Adrenal gland (tissue), 12 donors: ENCODE results near the gene NACC2. TPM values are rescaled to one million over a fixed set of nuclear protein-coding genes. Genes with fewer than 3 reads are reported as not detected.
A peak's percentile ranks its signal among the peaks of the same experiment; 100 is the strongest.

Experiments used
- DNase-seq, 7 donors: peaks; one replicate each; pipeline ENCODE4 v3.0.0-alpha.2; 2019 to 2020
- H3K27ac ChIP-seq, 5 donors: fragments of 200-600 bp; sonication (generic) in 4 of 5; 1 replicate in 3 of 5; 2 replicates in 2 of 5; pipeline versions ENCODE4 v1.5.1 to v1.8.0; 2016 to 2020; ENCODE audit warnings: mild to moderate bottlenecking in 1 of 5
- H3K27me3 ChIP-seq: fragments of 200-600 bp; 2 replicates; pipeline ENCODE4 v1.8.0; 2021
- H3K36me3 ChIP-seq, 2 donors: fragments of 200-600 bp; replicated peaks in 1 of 2; 1 replicate in 1 of 2; 2 replicates in 1 of 2; pipeline versions ENCODE4 v1.5.1 to v1.8.0; 2018 to 2022
- H3K4me1 ChIP-seq, 2 donors: fragments of 200-600 bp; replicated peaks in 1 of 2; 1 replicate in 1 of 2; 2 replicates in 1 of 2; pipeline versions ENCODE4 v1.5.1 to v1.8.0; 2018 to 2021
- H3K4me3 ChIP-seq, 4 donors: fragments of 200-600 bp; sonication (generic) in 3 of 4; one replicate each; pipeline ENCODE4 v1.5.1; 2016 to 2018
- H3K9me3 ChIP-seq, 3 donors: fragments of 200-600 bp; sonication (generic) in 1 of 3; replicated peaks in 1 of 3; 1 replicate in 2 of 3; 2 replicates in 1 of 3; pipeline versions ENCODE4 v1.5.1 to v1.8.0; 2016 to 2021
- POLR2A ChIP-seq, 2 donors: fragments of 450-650 bp; IDR thresholded peaks; one replicate each; pipeline ENCODE4 v1.6.1; 2017; ENCODE audit warnings: antibody characterized with exemption in 2 of 2, mild to moderate bottlenecking in 2 of 2, moderate library complexity in 1 of 2
- WGBS, 4 donors: extraction: QIAGEN DNeasy Blood & Tissue Kit in 2 of 4; methylation state at CpG; one replicate each; pipeline versions ENCODE4 v1.1.5 to v1.1.7; 2013 to 2017; 5-methylcytosine and 5-hydroxymethylcytosine counted together
- intact Hi-C, 2 donors: fragments of 100-400 bp; cut with DNase I; formaldehyde crosslinking; loops; one replicate each; pipeline versions ENCODE4 v1.14.1 to v1.15.0; 2022 to 2023
- polyA plus RNA-seq, 3 donors: library from polyadenylated mRNA; stranded (reverse); fragments of 200-250 nt in 2 of 3; fragments of 350-450 nt in 1 of 3; fragmentation: Illumina TruSeq in 1 of 3; extraction: RNeasy Lipid Tissue Mini Kit (QIAGEN cat#74804) in 1 of 3; gene quantifications; one replicate each; pipeline ENCODE4 v1.2.3, GENCODE V29; 2013 to 2014
- total RNA-seq, 9 donors: library from RNA; depleted of rRNA in 4 of 9; stranded (reverse); fragments of >200 nt in 4 of 9; fragments of 120-200 nt in 1 of 9; fragmentation: NEBNext Ultra II Directional in 1 of 9; extraction: Animal tissue kit (Norgen Biotek cat#: 25700) in 1 of 9; gene quantifications; one replicate each; pipeline versions ENCODE4 v1.1.0 to v1.2.4, GENCODE V29; 2013 to 2023
- TF ChIP-seq, protein P1 (sequence below), 6 experiments: fragments of 450-650 bp in 4 of 6; fragments of 200-600 bp in 2 of 6; sonication (generic) in 1 of 6; IDR thresholded peaks; 1 replicate in 5 of 6; 2 replicates in 1 of 6; pipeline versions ENCODE4 v1.5.1 to v1.8.0; 2016 to 2021; ENCODE audit warnings: antibody characterized with exemption in 6 of 6, mild to moderate bottlenecking in 2 of 6, moderate library complexity in 1 of 6
- donor health status: healthy with polysubstance abuse.
- donor health status: Bipolar disorder and iron deficiency.
- donor health status: DM: yes; HTN: yes; CAD: no.
- donor health status: DM: no; HTN: no; CAD: no.
- donor health status: DM: no; HTN: no; CAD: no.
- donor health status: DM: yes; HTN: yes; CAD: no.

NACC2 gene
- total and polyA plus RNA-seq, 12 donors = 3.3 to 61.0 (median 35.3) TPM

DNA sequence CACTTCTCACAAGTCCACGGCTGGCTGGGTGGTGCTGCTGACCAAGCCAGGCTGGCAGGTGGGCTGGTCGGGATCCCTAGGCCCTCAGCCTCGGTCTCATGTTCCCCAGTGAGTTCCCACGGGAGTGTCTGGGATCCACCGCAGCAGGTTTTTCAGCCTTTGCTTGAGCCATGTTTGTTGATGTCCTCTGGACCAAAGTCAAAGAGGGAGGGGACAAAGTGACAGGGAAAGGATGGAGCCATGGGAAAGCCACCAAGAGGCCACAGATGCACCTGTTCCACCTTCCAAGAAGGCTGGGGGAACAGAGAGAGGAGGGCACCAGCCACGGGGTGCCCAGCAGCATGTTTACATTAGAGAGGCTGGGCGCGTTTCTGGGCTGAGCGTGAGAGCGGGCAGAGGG, 131.2 kb downstream of the NACC2 start:
- no peak for DNase-seq
- intact Hi-C loops = loop anchor here (2.0 to 10.0 kb wide), 2 partner anchors 159 to 259 kb away; partner anchors contain the start of gene KCNT1 (in 1 of the 2)
- no peaks in the 10 kb centered on the region for H3K9me3 ChIP-seq
- no peaks in the 10 kb centered on the region for H3K36me3 ChIP-seq
- TF ChIP-seq, protein P1, sequence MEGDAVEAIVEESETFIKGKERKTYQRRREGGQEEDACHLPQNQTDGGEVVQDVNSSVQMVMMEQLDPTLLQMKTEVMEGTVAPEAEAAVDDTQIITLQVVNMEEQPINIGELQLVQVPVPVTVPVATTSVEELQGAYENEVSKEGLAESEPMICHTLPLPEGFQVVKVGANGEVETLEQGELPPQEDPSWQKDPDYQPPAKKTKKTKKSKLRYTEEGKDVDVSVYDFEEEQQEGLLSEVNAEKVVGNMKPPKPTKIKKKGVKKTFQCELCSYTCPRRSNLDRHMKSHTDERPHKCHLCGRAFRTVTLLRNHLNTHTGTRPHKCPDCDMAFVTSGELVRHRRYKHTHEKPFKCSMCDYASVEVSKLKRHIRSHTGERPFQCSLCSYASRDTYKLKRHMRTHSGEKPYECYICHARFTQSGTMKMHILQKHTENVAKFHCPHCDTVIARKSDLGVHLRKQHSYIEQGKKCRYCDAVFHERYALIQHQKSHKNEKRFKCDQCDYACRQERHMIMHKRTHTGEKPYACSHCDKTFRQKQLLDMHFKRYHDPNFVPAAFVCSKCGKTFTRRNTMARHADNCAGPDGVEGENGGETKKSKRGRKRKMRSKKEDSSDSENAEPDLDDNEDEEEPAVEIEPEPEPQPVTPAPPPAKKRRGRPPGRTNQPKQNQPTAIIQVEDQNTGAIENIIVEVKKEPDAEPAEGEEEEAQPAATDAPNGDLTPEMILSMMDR (IDR thresholded peaks at IDR 0.05) = no peak
- TF ChIP-seq POLR2A (IDR thresholded peaks at IDR 0.05) = no peak
- no peaks in the 10 kb centered on the region for H3K27me3 ChIP-seq
- H3K27ac ChIP-seq = no peak overlapping the region
- WGBS, 4 donors = 73 to 90% (median 80%) methylated on average over 10 of the region's 10 CpGs
- no peak overlapping the region for H3K4me3 ChIP-seq
- H3K4me1 ChIP-seq = peaks cover 6 to 32% of the 10 kb centered on the region in 2 donors

DNA sequence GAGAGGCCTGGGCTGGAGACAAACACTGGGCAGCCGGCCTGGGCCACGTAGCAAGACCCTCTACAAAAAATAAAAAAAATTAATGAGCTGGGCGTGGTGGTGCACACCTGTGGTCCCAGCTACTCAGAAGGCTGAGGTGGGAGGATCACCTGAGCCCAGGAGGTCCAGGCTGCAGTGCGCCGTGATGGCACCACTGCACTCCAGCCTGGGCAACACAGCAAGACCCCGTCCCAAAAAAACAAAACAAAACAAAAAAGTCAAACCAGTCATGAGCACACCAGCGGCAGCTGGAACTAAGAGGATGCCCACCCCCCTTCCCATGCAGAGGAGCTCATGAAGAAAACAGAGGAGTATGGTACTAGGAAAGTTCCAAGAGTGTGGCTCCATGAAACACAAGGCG, 131.8 kb downstream of the NACC2 start:
- H3K27ac ChIP-seq = no peak overlapping the region
- TF ChIP-seq POLR2A (IDR thresholded peaks at IDR 0.05) = no peak
- H3K27me3 ChIP-seq = no peaks in the 10 kb centered on the region
- intact Hi-C loops = loop anchor here in 1 of 2 donors (10.0 kb wide), 1 partner anchor 259 kb away; the partner anchor contains the start of gene KCNT1
- no peak for DNase-seq
- H3K9me3 ChIP-seq = no peaks in the 10 kb centered on the region
- no peaks in the 10 kb centered on the region for H3K36me3 ChIP-seq
- WGBS, 4 donors = 81 to 85% (median 82%) methylated on average over 8 of the region's 8 CpGs
- H3K4me1 ChIP-seq = peaks cover 6 to 26% of the 10 kb centered on the region in 2 donors
- H3K4me3 ChIP-seq = no peak overlapping the region

DNA sequence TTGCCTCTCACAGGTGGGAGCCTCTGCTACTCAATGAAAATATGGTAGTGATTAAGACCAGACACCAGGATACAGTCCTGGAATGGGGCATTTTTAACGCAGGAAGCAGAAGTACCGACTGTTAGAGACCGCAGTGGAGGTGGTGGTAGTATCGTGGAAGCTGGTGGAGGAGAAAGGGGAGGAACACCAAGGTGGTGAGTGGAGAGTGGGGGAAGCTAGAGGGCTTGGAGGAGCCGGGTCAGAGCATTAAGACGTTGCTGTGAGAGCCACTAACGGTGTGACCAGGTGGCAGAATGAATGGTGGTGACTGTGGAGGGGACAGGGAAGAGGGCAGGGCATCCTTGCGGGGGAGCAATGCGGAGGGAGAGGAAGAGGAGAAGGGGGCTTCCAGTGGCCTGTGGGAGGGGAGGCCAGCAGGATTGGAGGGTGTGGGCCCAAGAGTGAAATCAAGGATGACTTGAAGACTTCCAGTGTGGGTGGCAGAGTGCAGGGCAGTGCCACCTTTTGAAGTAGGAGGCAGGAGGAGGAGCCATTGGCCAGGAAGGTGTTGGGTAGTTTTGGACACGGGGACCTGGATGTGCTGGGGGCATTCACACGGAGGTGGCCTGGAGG, 132.3 kb downstream of the NACC2 start:
- no peak for TF ChIP-seq POLR2A (IDR thresholded peaks at IDR 0.05)
- TF ChIP-seq, protein P1 (IDR thresholded peaks at IDR 0.05) = no peak
- H3K27ac ChIP-seq = no peak overlapping the region
- DNase-seq = no peak
- H3K9me3 ChIP-seq = no peaks in the 10 kb centered on the region
- WGBS, 4 donors = 58 to 70% (median 65%) methylated on average over 11 of the region's 11 CpGs
- no peak overlapping the region for H3K4me3 ChIP-seq
- H3K27me3 ChIP-seq = no peaks in the 10 kb centered on the region
- peaks cover 6 to 21% of the 10 kb centered on the region in 2 donors for H3K4me1 ChIP-seq
- intact Hi-C loops = loop anchor here in 1 of 2 donors (10.0 kb wide), 1 partner anchor 258 kb away; the partner anchor contains the start of gene KCNT1
- no peaks in the 10 kb centered on the region for H3K36me3 ChIP-seq

DNA sequence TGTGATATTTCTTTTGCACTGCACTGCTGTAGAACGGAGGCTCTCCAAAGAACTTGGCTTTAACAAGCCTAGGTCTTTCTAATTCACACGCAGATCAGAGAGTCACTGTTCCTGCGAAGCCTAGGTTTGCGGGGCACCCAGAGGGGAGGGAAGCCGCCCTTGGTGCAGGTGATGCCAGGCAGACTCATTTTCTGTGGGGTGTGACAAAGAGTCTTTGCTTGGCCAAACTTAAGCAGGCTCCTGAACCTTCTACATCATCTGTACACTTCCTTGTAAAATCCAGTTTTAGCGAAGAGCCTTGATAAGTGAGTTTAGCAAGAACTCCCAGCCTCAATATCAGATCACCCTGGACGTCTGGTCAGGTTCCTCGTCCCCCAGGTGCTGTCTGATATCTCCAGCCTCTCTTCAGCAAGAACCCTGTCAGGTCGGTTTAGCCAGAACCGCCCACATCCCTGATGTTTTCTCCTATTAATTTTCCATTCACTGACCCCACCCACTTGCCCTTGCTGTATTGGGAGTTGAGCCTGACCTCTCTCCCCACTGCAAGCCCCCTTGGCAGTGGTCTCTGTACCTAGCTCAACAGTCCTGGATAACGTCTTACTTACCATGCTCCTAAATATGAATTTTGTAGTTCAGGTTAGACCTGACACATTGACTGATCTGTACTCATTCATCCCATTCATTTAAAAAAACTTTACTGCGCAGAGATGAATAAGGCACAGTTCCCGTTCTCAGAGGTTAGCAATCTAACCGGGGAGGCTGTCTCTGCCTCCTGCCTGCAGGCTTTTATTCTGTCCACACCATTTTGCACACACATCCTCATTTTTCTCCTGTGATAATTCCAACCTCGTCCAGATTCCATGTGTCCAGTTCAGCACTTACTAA, 133.0 kb downstream of the NACC2 start:
- peak overlapping the region in 1 of 4 donors; percentile 99 for H3K4me3 ChIP-seq
- peaks cover 6 to 13% of the 10 kb centered on the region in 2 donors for H3K4me1 ChIP-seq
- WGBS, 4 donors = 39 to 46% (median 42%) methylated on average over 15 of the region's 15 CpGs
- H3K9me3 ChIP-seq = no peaks in the 10 kb centered on the region
- H3K27ac ChIP-seq = no peak overlapping the region
- no peaks in the 10 kb centered on the region for H3K36me3 ChIP-seq
- intact Hi-C loops = loop anchor here in 1 of 2 donors (10.0 kb wide), 1 partner anchor 257 kb away; the partner anchor contains the start of gene KCNT1
- no peak for TF ChIP-seq POLR2A (IDR thresholded peaks at IDR 0.05)
- TF ChIP-seq, protein P1 (IDR thresholded peaks at IDR 0.05) = no peak
- H3K27me3 ChIP-seq = no peaks in the 10 kb centered on the region
- no peak for DNase-seq
